Measurements from ENCODE around the gene SEC23A.

DNA sequence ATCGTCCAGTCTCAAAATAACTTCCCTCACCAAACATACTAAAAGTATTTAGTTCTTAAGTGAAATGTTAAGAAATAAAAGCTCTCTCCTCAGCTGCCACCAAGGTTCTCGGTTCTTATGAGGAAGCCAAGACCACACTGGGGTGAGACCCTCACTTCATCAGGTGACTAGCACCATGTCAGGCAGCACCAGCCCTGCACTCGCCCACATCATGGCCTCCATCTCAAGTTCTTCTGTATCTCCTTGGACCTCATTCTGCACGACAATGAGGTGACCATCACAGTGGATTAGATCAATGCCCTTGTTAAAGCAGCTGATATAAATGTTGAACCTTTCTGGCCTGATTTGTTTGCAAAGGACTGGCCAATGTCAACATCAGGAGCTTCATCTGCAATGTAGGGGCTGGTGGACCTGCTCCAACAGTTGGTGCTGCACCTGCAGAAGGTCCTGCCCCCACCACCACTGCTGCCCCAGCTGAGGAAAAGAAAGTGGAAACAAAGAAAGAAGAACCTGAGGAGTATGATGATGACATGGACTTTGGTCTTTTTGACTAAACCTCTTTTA is 12.4 kb downstream of the SEC23A start:
- TF ChIP-seq, protein P1, sequence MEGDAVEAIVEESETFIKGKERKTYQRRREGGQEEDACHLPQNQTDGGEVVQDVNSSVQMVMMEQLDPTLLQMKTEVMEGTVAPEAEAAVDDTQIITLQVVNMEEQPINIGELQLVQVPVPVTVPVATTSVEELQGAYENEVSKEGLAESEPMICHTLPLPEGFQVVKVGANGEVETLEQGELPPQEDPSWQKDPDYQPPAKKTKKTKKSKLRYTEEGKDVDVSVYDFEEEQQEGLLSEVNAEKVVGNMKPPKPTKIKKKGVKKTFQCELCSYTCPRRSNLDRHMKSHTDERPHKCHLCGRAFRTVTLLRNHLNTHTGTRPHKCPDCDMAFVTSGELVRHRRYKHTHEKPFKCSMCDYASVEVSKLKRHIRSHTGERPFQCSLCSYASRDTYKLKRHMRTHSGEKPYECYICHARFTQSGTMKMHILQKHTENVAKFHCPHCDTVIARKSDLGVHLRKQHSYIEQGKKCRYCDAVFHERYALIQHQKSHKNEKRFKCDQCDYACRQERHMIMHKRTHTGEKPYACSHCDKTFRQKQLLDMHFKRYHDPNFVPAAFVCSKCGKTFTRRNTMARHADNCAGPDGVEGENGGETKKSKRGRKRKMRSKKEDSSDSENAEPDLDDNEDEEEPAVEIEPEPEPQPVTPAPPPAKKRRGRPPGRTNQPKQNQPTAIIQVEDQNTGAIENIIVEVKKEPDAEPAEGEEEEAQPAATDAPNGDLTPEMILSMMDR (IDR thresholded peaks at IDR 0.05; ENCODE audit: low read depth, low read length, poor library complexity, severe bottlenecking): no peak
- TF ChIP-seq EZH2phosphoT487 (IDR thresholded peaks at IDR 0.05; ENCODE audit: borderline replicate concordance, low read length): no peak

Data from DOHH2 (cell line).